Activated naive CD8-positive, alpha-beta T cell treated with anti-CD3 and anti-CD28 coated beads for 36 hours (primary cell): ENCODE measurements around the gene EDRF1. TPM values are rescaled to one million over a fixed set of nuclear protein-coding genes. Genes with fewer than 3 reads are reported as not detected.

ENCODE experiments used
- DNase-seq: peaks from one replicate; pipeline ENCODE4 v3.0.0; 2021
- H3K27ac Mint-ChIP-seq: one replicate; pipeline ENCODE4 v1.8.0; 2022; ENCODE audit warnings: mild to moderate bottlenecking, moderate library complexity, mixed read lengths
- H3K27me3 Mint-ChIP-seq: one replicate; pipeline ENCODE4 v1.8.0; 2022; ENCODE audit warnings: mild to moderate bottlenecking, mixed read lengths
- H3K36me3 Mint-ChIP-seq: one replicate; pipeline ENCODE4 v1.8.0; 2021; ENCODE audit warnings: mild to moderate bottlenecking, mixed read lengths
- H3K4me1 Mint-ChIP-seq: one replicate; pipeline ENCODE4 v1.8.0; 2021; ENCODE audit warnings: mixed read lengths
- H3K4me3 Mint-ChIP-seq: one replicate; pipeline ENCODE4 v1.8.0; 2022; ENCODE audit warnings: mild to moderate bottlenecking, moderate library complexity, mixed read lengths
- H3K9me3 Mint-ChIP-seq: one replicate; pipeline ENCODE4 v1.8.0; 2022; ENCODE audit warnings: mixed read lengths
- total RNA-seq, 2 experiments: library from RNA; stranded (reverse); gene quantifications; one replicate each; pipeline ENCODE4 v1.2.3, GENCODE V29; 2021

EDRF1 gene
- total RNA-seq, 2 experiments from 2014 or later: 28.1 to 30.6 TPM

DNA sequence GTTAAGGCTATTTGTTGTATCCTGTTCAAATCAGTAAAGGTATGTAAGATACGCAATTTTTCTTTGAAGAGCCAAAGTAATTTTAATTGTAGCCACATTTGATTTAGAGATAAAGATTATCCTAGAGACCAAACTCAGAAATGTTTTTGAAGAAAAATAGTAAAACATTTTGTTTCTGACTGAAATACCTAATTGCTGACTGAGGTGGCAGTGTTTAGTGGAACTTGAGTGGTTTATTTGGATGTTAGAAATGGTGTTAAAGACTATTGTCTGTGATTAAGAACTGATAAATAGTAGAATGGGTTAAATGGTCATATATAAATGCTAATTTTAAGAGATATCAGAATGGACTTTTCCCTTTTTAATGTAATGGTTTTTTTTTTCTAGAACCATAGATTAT, 15.3 kb downstream of the EDRF1 start:
- H3K36me3 Mint-ChIP-seq: peaks cover 30% of the 10 kb centered on the region
- H3K9me3 Mint-ChIP-seq: no peaks in the 10 kb centered on the region
- no peak overlapping the region for H3K4me3 Mint-ChIP-seq
- no peaks in the 10 kb centered on the region for H3K27me3 Mint-ChIP-seq
- H3K27ac Mint-ChIP-seq: no peak overlapping the region
- DNase-seq: no peak
- H3K4me1 Mint-ChIP-seq: no peaks in the 10 kb centered on the region

DNA sequence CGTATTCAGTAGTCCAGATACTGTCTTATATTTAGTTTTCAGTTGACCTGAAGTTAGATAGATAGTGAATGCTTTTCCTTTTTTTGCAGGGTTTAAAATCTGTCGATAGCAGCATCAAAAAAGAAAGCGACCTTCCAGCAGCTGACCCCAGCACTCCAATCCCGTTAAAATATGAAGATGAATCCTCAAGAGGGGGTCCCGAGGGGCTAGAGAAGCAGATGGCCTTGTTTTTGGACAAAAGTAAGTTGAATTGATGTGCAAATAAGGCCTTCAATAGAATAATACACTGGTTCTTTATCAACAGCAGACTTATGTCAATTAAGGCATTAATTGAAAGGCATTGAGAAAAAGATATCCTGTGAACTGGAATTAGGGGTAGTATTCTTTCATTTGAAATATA, 18.7 kb downstream of the EDRF1 start:
- Mint-ChIP-seq H3K9me3 (no peaks in the 10 kb centered on the region), H3K27me3 (no peaks in the 10 kb centered on the region), H3K36me3 (peaks cover 36% of the 10 kb centered on the region), H3K27ac (no peak overlapping the region), H3K4me3 (no peak overlapping the region), H3K4me1 (no peaks in the 10 kb centered on the region)
- no peak for DNase-seq

DNA sequence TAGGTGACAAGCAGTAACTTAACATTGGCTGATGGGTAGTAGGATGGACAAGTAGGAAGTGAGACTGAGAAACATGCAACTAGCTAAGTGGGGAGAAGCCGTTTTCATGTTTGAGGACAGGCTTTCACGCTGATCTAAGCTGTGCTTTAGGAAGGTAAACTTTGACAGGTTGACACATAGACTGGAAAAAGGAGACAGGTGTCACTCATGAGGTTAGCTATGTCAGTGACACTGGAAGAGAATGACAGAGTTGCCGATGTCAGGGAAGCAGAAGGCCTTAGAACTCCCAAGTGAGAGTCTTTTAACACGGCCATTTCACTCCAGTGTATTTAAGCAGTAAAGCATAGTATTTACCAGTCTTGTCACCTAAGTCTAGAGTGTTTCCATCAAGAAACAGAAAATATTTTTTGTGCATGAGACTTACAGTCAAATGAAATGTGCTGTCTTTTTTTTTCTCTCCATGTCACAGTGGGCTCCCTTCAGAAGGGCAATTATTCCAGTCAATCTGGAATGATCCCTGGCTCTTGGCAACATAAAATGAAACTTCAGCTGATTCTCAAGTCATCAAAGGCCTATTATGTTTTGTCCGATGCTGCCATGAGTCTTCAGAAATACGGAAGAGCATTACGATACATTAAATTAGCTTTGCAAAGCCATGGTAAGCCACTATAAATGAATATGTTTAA, 20.6 kb downstream of the EDRF1 start:
- Mint-ChIP-seq H3K4me1 (no peaks in the 10 kb centered on the region), H3K27ac (peak overlapping the region; percentile 1), H3K9me3 (no peaks in the 10 kb centered on the region), H3K36me3 (peaks cover 53% of the 10 kb centered on the region), H3K4me3 (no peak overlapping the region), H3K27me3 (no peaks in the 10 kb centered on the region)
- no peak for DNase-seq

DNA sequence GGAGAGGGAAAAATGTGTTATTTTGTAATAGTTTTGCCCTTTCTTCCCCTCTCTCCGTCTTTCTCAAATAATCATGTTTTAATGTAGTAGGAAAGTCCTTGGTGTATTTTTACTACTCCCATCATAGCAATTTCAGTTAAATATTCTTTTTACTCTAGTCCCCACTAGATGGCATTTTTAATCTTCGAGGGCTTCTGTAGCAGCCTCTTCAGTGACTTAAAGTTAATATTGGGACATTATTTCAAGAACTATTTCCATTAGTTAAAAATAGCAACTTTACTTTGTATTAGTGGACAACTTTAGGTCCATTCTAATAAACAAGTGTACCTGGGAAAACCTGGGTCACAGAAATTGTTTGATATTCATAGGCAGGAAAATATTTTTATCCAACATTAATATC, 23.0 kb downstream of the EDRF1 start:
- Mint-ChIP-seq H3K27me3 (no peaks in the 10 kb centered on the region), H3K4me3 (no peak overlapping the region), H3K36me3 (peaks cover 52% of the 10 kb centered on the region), H3K27ac (no peak overlapping the region), H3K4me1 (peaks cover 5% of the 10 kb centered on the region), H3K9me3 (peaks cover 2% of the 10 kb centered on the region)
- DNase-seq: no peak

DNA sequence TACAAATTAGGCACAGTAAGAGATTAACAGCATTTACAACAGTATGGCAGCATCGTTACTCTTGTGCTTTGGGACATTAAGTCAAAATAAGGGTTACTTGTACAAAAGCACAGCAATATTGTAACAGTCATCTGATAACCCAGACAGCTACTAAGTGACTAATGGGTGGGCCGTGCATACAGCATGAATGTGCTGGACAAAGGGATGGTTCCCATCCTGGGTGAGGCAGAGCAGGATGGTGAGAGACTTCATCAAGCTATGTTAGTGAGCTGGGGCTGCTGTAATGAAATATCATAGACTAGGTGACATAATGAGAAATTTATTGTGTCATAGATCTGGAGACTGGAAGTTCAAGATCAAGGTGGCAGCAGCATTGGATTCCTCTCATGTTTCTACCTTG, 25.4 kb downstream of the EDRF1 start:
- Mint-ChIP-seq H3K27ac (no peak overlapping the region), H3K36me3 (peaks cover 50% of the 10 kb centered on the region), H3K9me3 (peaks cover 2% of the 10 kb centered on the region), H3K4me1 (peaks cover 5% of the 10 kb centered on the region), H3K4me3 (no peak overlapping the region), H3K27me3 (no peaks in the 10 kb centered on the region)
- DNase-seq: no peak

DNA sequence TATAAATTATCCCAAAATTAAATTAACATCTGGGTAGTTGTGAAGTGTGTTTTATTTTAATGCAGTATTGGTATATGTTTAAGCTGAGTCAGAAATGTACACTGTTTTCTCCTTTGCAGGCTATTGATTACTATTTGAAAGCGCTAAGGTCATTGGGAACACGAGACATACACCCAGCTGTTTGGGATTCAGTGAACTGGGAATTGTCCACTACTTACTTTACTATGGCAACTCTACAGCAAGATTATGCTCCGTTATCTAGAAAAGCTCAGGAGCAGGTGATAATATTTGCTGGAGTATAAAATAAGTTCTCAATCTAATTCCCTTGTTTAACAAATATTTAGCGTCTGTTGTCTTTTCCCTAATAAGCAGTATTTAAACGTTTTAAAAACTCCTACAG, 27.9 kb downstream of the EDRF1 start:
- peaks cover 48% of the 10 kb centered on the region for H3K36me3 Mint-ChIP-seq
- no peaks in the 10 kb centered on the region for H3K27me3 Mint-ChIP-seq

DNA sequence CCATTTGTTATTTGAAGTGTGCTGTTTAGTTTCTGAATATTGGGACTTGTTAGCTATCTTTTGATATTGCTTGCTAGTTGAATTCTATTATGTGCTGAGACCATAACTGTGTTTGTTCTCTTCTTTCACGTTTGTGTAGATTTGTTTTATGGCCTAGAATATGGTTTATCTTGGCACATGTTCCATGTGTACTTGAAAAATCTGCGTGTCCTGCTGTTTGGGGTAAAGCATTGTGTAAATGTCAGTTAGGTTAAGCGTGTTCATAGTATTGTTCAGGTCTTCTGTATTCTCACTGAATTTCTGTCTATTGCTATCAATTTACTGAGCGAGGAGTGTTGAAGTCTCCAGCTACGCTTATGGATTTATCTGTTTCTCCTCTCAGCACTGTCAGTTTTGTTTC, 36.7 kb downstream of the EDRF1 start:
- no peak for DNase-seq
- peaks cover 37% of the 10 kb centered on the region for H3K36me3 Mint-ChIP-seq
- no peak overlapping the region for H3K4me3 Mint-ChIP-seq
- H3K9me3 Mint-ChIP-seq: no peaks in the 10 kb centered on the region
- H3K27me3 Mint-ChIP-seq: no peaks in the 10 kb centered on the region
- H3K27ac Mint-ChIP-seq: peak overlapping the region; percentile 26
- peaks cover 6% of the 10 kb centered on the region for H3K4me1 Mint-ChIP-seq

More for the DNA sequence above, 27.9 kb downstream of the EDRF1 start:
- no peak overlapping the region for H3K27ac Mint-ChIP-seq
- peaks cover 5% of the 10 kb centered on the region for H3K4me1 Mint-ChIP-seq
- H3K4me3 Mint-ChIP-seq: no peak overlapping the region
- H3K9me3 Mint-ChIP-seq: peaks cover 2% of the 10 kb centered on the region
- DNase-seq: no peak

DNA sequence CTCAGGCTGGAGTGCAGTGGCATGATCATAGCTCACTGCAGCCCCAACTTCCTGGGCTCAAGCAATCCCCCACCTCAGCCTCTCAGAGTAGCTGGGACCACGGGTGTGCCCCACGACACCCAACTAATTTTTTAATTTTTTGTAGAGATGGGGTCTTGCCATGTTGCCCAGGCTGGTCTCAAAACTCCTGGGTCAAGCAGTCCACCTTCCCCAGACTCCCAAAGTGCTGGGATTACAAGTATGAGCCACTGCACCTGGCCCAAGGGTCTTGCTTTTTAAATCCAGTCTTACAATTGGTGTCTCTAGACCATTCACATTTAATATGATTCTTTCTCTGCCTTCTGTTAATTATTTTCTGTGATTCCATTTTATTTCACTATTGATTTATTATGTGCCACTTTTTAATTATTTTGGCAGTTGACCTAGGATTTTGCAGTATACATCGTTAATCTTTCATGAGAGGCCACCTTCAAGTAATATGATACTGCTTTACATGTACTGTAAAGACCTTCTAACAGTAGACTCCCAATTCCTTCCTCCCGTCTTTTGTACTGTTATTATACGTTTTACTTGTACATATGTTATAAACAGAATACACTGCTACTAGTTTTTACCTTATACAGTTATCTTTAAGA, 37.5 kb downstream of the EDRF1 start:
- H3K9me3 Mint-ChIP-seq: no peaks in the 10 kb centered on the region
- peaks cover 6% of the 10 kb centered on the region for H3K4me1 Mint-ChIP-seq
- no peaks in the 10 kb centered on the region for H3K27me3 Mint-ChIP-seq
- H3K4me3 Mint-ChIP-seq: no peak overlapping the region
- no peak for DNase-seq
- no peak overlapping the region for H3K27ac Mint-ChIP-seq
- peaks cover 35% of the 10 kb centered on the region for H3K36me3 Mint-ChIP-seq

DNA sequence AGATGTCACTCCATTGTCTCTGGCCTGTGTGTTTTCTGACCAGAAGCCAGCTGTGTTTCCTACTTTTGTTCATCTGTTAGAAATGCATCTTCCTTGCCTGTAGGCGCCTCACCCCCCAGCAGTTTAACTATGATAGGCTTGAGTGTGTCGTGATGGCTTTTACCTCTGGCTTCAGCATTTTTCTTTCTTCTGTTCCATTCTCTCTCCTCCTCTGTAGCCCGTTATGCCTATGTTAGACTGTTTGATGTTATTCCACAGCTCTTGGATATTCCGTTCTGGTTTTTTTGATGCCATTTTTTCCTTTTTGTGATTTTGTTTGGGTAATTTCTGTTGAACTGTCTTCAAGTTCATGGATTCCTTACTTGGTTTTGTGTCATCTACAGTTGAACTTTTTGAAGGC, 38.2 kb downstream of the EDRF1 start:
- DNase-seq: no peak
- Mint-ChIP-seq H3K36me3 (peaks cover 36% of the 10 kb centered on the region), H3K27ac (no peak overlapping the region), H3K4me1 (peaks cover 6% of the 10 kb centered on the region), H3K4me3 (no peak overlapping the region), H3K9me3 (no peaks in the 10 kb centered on the region), H3K27me3 (no peaks in the 10 kb centered on the region)

DNA sequence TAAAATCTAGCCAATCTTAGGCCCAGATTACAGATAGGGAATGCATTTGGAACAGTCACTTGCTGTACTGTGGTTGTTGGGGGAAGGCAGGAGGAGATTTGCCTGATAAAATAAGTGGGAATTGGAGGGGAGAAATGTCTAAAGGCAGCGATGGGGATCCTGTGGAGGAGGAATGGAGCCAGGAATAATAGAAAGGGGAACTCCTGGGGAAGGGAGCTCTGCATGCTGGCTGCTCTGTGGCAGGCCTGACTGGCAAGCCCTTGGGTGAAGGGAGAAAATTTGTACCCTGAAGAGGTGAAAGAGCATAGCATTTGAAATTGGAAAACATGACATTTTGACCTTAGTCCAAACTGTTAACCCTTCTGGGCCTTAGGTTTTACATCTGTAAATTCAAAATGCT, 42.5 kb downstream of the EDRF1 start:
- H3K4me3 Mint-ChIP-seq: no peak overlapping the region
- no peak for DNase-seq
- H3K27ac Mint-ChIP-seq: peak overlapping the region; percentile 28
- no peaks in the 10 kb centered on the region for H3K27me3 Mint-ChIP-seq
- H3K36me3 Mint-ChIP-seq: peaks cover 41% of the 10 kb centered on the region
- no peaks in the 10 kb centered on the region for H3K4me1 Mint-ChIP-seq
- no peaks in the 10 kb centered on the region for H3K9me3 Mint-ChIP-seq

DNA sequence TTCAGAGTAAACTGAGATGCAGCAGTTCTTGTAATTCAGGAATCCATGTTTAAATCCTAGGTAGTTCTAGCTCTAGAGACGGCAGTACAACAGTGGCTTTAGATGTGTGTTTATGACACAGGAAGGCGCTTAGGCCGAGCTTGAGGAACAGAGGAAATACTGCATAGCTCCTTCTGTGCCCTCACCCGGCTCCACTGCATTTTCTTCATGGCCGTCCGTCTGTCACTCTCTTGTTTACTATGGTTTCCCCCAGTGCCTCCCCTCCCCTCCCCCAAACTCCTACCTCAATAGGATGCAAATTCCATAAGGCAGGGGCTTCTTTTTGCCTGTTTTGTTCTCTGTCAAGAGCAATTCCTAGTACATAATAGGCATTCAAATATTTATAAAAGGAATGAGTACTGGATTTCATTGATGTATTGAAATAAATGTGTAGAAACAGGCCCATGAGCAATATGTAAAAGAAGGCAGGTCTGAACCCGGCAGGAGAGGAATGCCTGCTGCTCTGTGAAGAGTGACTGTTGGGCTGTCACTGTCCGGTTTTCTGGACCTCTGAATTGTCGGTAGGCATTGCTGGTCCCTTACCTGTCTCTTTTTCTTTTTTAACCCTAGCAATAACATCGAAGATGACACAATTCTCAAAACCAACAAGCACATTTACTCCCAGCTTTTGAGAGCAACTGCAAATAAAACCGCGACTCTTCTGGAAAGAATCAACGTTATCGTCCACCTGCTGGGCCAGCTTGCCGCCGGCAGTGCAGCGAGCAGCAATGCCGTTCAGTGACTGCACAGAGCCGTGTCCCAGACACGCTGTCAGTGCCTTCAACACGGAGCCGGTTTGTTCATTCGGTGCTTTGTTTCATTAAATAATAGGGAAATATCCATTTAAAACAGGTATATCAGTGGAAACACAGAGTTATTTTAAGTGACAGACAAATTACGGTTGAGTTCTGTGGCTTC, 43.5 kb downstream of the EDRF1 start:
- no peaks in the 10 kb centered on the region for H3K9me3 Mint-ChIP-seq
- H3K27ac Mint-ChIP-seq: no peak overlapping the region
- no peaks in the 10 kb centered on the region for H3K4me1 Mint-ChIP-seq
- no peak overlapping the region for H3K4me3 Mint-ChIP-seq
- peaks cover 37% of the 10 kb centered on the region for H3K36me3 Mint-ChIP-seq
- H3K27me3 Mint-ChIP-seq: no peaks in the 10 kb centered on the region
- DNase-seq: no peak

DNA sequence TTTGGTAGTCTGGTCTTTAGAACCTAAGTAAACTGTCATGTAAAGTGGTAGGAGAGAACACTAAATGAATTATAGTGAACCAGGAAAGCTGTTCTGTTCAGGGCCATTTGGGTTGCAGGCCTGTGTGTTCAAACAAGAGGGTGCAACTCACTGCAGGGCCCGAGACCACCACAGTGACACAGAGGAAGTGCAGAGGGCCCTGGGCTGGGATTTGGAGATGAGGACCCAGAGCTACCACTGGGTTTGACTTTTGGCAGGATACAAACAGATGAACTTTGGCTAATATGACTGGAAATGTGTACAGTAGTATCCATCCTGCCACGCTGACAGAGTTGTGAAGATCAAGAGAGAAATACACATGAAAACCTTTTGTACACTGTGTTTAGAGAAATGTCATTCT, 46.3 kb downstream of the EDRF1 start:
- no peaks in the 10 kb centered on the region for H3K27me3 Mint-ChIP-seq
- DNase-seq: no peak
- no peak overlapping the region for H3K4me3 Mint-ChIP-seq
- no peak overlapping the region for H3K27ac Mint-ChIP-seq
- H3K4me1 Mint-ChIP-seq: no peaks in the 10 kb centered on the region
- H3K36me3 Mint-ChIP-seq: peaks cover 21% of the 10 kb centered on the region
- no peaks in the 10 kb centered on the region for H3K9me3 Mint-ChIP-seq

DNA sequence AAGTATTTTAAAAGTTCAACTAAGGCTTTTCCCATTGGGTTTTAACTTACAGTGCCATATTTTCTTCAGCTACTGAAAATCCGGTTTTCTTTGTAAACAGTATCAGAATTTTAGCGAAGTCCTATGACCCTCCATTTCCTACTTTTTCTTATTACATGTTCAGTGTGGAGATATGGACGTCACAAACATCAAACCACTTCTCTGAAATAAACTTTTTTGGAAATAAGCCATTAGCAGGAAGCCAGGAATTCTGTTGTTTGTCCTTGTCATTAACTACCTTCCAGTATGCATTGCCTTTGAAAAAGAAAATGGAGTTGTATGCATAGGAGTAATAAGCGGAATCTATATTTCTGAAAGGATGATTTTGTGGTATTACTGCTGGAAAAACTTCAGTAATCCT, 47.0 kb downstream of the EDRF1 start:
- no peaks in the 10 kb centered on the region for H3K4me1 Mint-ChIP-seq
- H3K9me3 Mint-ChIP-seq: no peaks in the 10 kb centered on the region
- no peak for DNase-seq
- H3K27me3 Mint-ChIP-seq: no peaks in the 10 kb centered on the region
- no peak overlapping the region for H3K4me3 Mint-ChIP-seq
- H3K27ac Mint-ChIP-seq: no peak overlapping the region
- peaks cover 21% of the 10 kb centered on the region for H3K36me3 Mint-ChIP-seq

DNA sequence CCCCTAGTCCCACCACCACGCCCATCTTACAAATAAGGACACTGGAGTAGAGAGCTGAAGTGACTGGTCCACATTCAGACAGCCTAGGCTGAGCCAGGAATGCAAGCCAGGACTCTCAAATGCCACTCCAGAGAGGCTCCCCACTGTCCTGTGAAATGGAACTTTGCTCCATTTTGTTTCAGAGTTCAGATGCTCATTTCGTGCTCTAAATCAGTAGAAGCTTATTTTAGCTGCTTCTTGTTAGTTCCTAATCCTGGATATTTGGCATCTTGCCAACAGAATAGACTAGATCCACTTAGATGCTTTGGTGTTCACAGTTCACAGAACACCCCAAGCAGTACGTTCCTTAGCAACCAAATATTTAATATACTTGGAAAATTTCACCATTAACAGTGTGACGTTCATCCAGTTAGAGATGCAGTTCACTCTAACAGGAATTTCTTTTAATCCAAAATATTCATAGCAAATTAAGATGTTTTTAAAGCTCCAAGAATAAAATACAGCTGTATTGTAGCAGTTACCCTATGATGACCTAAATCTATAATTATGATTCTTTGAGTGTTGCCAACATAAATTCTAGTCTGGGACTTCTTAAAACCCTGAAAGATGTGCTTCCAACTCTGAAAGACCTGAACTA, 48.8 kb downstream of the EDRF1 start:
- Mint-ChIP-seq H3K4me3 (no peak overlapping the region), H3K36me3 (peaks cover 18% of the 10 kb centered on the region), H3K27me3 (no peaks in the 10 kb centered on the region), H3K27ac (no peak overlapping the region), H3K9me3 (no peaks in the 10 kb centered on the region), H3K4me1 (no peaks in the 10 kb centered on the region)
- DNase-seq: no peak

DNA sequence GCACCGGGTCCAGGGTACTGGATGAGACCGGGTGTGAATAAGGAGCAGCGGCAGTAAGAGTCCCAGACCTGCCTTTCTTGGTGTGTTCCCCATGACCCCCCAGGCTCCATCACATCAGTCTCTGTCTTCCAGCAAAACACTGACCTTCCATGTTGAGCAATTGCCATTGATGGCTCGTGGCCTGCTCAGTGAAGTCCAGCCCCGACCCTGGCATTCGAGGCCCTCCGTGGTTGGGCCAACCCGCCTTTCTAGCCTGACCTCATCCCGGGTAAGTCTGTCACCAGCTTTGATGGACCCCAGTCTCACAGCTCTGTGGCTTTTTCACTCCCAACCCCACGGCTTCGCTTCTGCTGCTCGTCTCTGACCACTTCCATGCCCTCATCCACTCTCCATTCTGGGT, 49.7 kb downstream of the EDRF1 start:
- no peak for DNase-seq
- no peaks in the 10 kb centered on the region for H3K4me1 Mint-ChIP-seq
- no peaks in the 10 kb centered on the region for H3K9me3 Mint-ChIP-seq
- peaks cover 16% of the 10 kb centered on the region for H3K36me3 Mint-ChIP-seq
- no peak overlapping the region for H3K27ac Mint-ChIP-seq
- peaks cover under 1% of the 10 kb centered on the region for H3K27me3 Mint-ChIP-seq
- no peak overlapping the region for H3K4me3 Mint-ChIP-seq
